ENCODE data around the gene PCSK7. TPM values are rescaled to one million over a fixed set of nuclear protein-coding genes. Genes with fewer than 3 reads are reported as not detected.

The PCSK7 gene
- total and polyA plus RNA-seq, 2 donors (not counting 3 experiments of a cell fraction or from before 2014, with no cell fraction given): 40.8 to 72.7 TPM

DNA sequence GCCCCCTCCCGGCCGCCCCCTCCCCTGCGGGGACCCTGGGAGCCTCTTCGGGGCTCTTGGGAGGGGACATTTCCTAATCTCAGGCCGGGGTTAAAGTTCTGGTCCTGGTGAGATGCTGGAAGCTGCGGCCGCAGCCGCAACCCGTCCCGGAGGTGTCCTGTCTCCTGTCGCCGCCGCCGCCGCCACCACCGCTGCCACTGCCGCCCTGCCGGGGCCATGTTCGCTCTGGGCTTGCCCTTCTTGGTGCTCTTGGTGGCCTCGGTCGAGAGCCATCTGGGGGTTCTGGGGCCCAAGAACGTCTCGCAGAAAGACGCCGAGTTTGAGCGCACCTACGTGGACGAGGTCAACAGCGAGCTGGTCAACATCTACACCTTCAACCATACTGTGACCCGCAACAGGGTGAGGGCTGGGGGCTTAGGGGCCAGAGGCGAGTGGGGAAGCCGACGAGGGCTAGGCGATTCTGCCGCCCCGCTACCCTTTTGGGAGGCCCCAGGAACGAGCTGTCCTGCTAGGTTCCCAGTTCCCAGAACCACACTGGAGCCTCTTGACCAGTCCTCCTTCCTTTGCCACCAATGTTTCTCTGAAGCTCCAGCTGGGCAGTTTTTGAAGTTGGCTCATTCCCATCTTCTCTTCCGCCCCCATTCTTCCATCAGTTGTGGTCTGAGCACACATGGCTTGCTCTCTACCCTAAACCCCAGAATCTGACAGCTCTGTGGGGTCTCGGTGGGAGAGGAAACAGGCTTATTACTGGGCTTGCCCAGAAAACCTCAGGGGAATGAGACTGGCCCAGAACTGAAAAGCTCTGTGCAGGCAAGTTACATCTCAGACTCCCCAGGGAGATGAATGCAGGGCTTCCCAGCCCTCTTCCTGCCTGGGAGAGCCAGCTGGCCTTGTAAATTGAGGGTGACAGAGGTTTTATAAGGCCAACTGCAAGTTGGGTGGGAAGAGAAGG lies 52.5 kb downstream of the PCSK7 start:
- peak overlapping the region; percentile 32 to 70 (median 60) for H3K4me3 ChIP-seq (replicated peaks in 1 of 3; ENCODE audit: insufficient read depth in 1 of 3, low read depth in 1 of 3, low read length in 3 of 3)
- BruUV-seq (replicated peaks): TSS peak; percentile 35
- H3K27ac ChIP-seq (ENCODE audit: insufficient read depth, low read depth, low read length): peak overlapping the region; percentile 34
- peak; percentile 64 for FAIRE-seq
- intact Hi-C loops (cut with micrococcal nuclease): loop anchor here (2.0 to 5.0 kb wide), 2 partner anchors 19 to 138 kb away; partner anchors contain the start of genes BACE1 and TAGLN
- H3K4me2 ChIP-seq (ENCODE audit: insufficient read depth, low read length): peak overlapping the region; percentile 73
- peaks cover 18% of the 10 kb centered on the region for H3K4me1 ChIP-seq (ENCODE audit: control insufficient read depth, extremely low read depth, insufficient read depth, low read length)
- H3K9me3 ChIP-seq (replicated peaks; ENCODE audit: control insufficient read depth, insufficient read depth, low read length): no peaks in the 10 kb centered on the region
- H3K36me3 ChIP-seq (ENCODE audit: control insufficient read depth in 2 of 2, extremely low read depth in 1 of 2, insufficient read depth in 2 of 2, low read length in 2 of 2): peaks cover 0 to 5% of the 10 kb centered on the region in 2 experiments
- TF ChIP-seq JUN (IDR thresholded peaks at IDR 0.05; ENCODE audit: borderline replicate concordance, insufficient read depth, insufficient read length, low read depth): no peak
- TF ChIP-seq, protein P1, sequence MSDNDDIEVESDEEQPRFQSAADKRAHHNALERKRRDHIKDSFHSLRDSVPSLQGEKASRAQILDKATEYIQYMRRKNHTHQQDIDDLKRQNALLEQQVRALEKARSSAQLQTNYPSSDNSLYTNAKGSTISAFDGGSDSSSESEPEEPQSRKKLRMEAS (IDR thresholded peaks at IDR 0.05; ENCODE audit: insufficient read depth, insufficient read length): no peak
- TF ChIP-seq, protein P2, sequence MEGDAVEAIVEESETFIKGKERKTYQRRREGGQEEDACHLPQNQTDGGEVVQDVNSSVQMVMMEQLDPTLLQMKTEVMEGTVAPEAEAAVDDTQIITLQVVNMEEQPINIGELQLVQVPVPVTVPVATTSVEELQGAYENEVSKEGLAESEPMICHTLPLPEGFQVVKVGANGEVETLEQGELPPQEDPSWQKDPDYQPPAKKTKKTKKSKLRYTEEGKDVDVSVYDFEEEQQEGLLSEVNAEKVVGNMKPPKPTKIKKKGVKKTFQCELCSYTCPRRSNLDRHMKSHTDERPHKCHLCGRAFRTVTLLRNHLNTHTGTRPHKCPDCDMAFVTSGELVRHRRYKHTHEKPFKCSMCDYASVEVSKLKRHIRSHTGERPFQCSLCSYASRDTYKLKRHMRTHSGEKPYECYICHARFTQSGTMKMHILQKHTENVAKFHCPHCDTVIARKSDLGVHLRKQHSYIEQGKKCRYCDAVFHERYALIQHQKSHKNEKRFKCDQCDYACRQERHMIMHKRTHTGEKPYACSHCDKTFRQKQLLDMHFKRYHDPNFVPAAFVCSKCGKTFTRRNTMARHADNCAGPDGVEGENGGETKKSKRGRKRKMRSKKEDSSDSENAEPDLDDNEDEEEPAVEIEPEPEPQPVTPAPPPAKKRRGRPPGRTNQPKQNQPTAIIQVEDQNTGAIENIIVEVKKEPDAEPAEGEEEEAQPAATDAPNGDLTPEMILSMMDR (IDR thresholded peaks at IDR 0.05; ENCODE audit: extremely low read depth in 1 of 2, insufficient read depth in 1 of 2, low read depth in 1 of 2, low read length in 2 of 2): no peak
- TF ChIP-seq FOS (IDR thresholded peaks at IDR 0.05; ENCODE audit: borderline replicate concordance, insufficient read depth, low read length): no peak
- no peaks in the 10 kb centered on the region for H3K27me3 ChIP-seq (ENCODE audit: control insufficient read depth in 2 of 2, insufficient read depth in 2 of 2, low read length in 2 of 2)
- DNase-seq (ENCODE audit: low read depth, low spot score): peak; percentile 29
- no peaks in the 10 kb centered on the region for H3K79me2 ChIP-seq (ENCODE audit: control insufficient read depth, insufficient read depth, low read length)
- CTCF ChIA-PET: interaction anchor here (0.5 to 5.8 kb wide), 13 partner anchors 10 to 388 kb away, joined by 3 to 90 read pairs (median 5); partner anchors contain the start of genes APOA5, PAFAH1B2, PCSK7 and RNF214
- POLR2A ChIA-PET: interaction anchor here (0.5 to 1.5 kb wide), 6 partner anchors 12 to 392 kb away, joined by 3 to 4 read pairs (median 4); partner anchors contain the start of gene PCSK7
- H3K9me1 ChIP-seq (replicated peaks; ENCODE audit: control insufficient read depth, extremely low read depth, insufficient read depth, low read length): no peaks in the 10 kb centered on the region
- no peaks in the 10 kb centered on the region for H4K20me1 ChIP-seq (replicated peaks; ENCODE audit: control insufficient read depth, extremely low read depth, insufficient read depth, low read length)
- dilution Hi-C loops (cut with MboI; ENCODE audit: extremely low pct_ligation_motif_present, low sequenced_read_pairs): no loop called here
- peak overlapping the region; percentile 69 for H2AFZ ChIP-seq (ENCODE audit: low read depth, low read length)
- peak overlapping the region; percentile 67 for H3K9ac ChIP-seq (replicated peaks; ENCODE audit: extremely low read depth, insufficient read depth, low read length)
